K562 treated with DMSO at 1 percent for 4 hours (cell line): ENCODE measurements around the gene DUSP5. TPM values are rescaled to one million over a fixed set of nuclear protein-coding genes. Genes with fewer than 3 reads are reported as not detected.

ENCODE experiments used
- total RNA-seq: library from RNA; unstranded; fragments of 300-600 nt; gene quantifications from 2 replicates; pipeline ENCODE4 v1.2.3, GENCODE V29; 2022; ENCODE audit not compliant: insufficient read depth

DUSP5 gene
- 4.4 and 6.6 TPM in 2 replicates for total RNA-seq

GRCh38 chr10:110497438-110498086 lies at the start of gene DUSP5:
Gene DUSP5 (plus strand): TSS chr10:110497907. CDS start chr10:110498122, 215 bp downstream.

Other genes starting within 250 kb of the DUSP5 start
- gene SMNDC1, start 193.0 kb upstream of the DUSP5 start, total RNA-seq: 8.9 and 11.8 TPM in 2 replicates
- 26.7 and 27.6 TPM in 2 replicates for gene SMC3, start 69.8 kb downstream of the DUSP5 start, total RNA-seq
- gene RBM20, start 146.4 kb downstream of the DUSP5 start, total RNA-seq: 1.5 and 1.8 TPM in 2 replicates